GM18502 (cell line): ENCODE measurements around the gene DDIT3.
"Not testable (repeated sequence)": the region's sequence is repeated elsewhere in the genome, so short reads cannot be mapped to it uniquely, and the experiment has no call there.

Experiments used
- ATAC-seq: cut with Tn5 transposase; IDR thresholded peaks from one replicate; pipeline ENCODE4 v1.9.1; 2021; ENCODE audit warnings: mild to moderate bottlenecking; ENCODE audit not compliant: unreplicated experiment, poor library complexity

The DDIT3 gene

DNA sequence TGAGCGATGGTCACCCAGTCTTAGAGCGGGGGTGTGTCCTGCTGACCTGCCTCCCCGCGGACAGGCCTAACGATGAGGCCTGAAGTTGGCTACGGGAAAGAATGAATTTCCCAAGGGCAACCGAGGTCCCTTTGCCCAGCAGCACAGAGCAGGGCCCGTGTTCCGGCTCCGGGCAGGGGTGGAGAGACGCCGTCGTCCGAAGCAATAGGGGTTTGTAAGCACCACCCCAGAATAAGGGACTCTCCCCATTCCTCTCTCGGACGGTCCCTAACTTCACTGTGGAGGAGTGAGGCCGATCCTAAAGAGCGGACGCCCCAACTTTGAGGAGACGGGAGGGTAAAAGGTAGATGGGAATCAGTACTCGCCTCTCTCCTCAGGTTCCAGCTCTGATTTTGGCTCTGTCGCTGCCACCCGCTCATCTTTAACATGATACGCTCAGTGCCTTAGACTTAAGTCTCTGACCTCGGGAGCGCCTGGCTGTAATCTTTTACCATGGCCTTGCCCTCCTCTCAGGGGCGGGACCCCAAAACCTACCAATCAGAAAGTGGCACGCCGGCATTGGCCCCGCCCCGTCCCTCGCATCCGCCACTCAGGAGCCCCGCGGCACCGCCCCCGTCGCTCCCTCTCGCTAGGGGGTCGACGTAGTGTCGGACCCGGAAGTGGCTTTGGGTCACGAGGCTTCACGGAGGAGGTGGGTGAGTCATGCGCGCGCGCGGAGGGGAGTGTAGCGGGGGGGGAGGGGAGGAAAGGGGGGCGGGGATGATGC lies at the start of gene DDIT3:
DDIT3 (minus strand) TSS at position 462 of the 766 bp plus-strand sequence. CDS start 3,108 bp downstream, outside the sequence.
- peak; percentile 74 for ATAC-seq

GRCh38 chr12:57569858-57570257 lies 49.5 kb upstream of the DDIT3 start:
- no peak for ATAC-seq

- no peak for ATAC-seq
Observed at GRCh38 chr12:57568838-57569237, 48.5 kb upstream of the DDIT3 start.

DNA sequence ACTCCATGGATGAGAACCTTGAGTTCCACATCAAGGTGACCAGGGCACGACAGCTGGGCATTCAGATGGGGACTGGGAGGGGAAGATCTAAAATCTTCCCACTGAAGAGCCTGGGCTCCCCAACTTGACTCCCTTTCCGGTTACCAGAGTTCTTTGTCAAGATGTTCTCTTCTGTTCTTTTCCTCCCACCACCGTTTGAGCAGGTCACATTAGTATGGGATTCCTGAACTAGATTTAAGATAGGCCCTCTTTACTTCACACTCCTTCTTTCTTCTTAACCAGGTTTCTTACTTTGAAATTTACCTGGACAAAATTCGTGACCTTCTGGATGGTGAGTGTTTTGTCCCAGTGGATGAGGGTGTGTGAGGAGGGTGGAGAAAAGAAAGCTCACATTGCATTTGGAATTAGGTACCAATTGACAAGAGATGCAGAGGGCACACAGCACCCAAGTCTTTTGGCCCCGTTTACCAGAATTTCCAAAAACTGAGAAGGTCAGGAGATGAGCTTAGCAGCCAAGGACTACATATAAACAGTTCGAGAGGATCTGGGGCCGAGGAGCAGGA lies 43.9 kb upstream of the DDIT3 start:
- no peak for ATAC-seq

DNA sequence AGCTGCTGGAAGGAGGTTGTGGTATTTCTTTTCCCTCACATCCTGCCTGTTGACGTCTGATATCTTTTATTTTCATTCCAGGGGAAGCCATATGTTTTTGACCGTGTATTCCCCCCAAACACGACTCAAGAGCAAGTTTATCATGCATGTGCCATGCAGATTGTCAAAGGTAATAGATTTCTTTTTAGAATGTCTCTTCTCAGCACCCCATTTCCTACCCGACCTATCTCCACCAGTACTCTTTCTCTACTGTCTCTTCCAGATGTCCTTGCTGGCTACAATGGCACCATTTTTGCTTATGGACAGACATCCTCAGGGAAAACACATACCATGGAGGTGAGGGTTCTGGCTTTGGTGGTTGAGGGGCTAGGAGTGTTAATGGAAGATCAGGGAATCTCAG lies 43.0 kb upstream of the DDIT3 start:
- ATAC-seq = no peak

- not testable (repeated sequence) for ATAC-seq
Observed at GRCh38 chr12:57561117-57561516, 40.8 kb upstream of the DDIT3 start.

GRCh38 chr12:57560516-57560915 lies 40.2 kb upstream of the DDIT3 start:
- no peak for ATAC-seq

DNA sequence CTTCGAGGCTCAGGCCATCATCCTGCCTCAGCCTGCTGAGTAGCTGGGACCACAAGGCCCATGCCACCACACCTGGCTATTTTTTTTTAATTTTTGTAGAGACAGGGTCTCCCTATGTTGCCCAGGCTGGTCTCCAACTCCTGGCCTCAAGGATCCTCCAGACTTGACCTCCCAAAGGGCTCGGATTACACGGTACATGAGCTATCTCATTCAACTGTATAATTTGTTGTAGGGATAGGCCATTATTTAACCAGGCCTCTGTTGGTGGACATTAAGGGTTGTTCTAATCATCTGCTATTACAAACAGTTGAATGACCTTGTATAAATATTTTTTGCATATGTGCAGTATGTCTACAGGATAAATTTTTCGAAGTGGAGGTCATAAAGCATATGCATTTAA lies 38.5 kb upstream of the DDIT3 start:
- no peak for ATAC-seq

- ATAC-seq = no peak
Observed at GRCh38 chr12:57554897-57555296, 34.6 kb upstream of the DDIT3 start.

- ATAC-seq = no peak
Observed at GRCh38 chr12:57554453-57554852, 34.1 kb upstream of the DDIT3 start.

- no peak for ATAC-seq
Observed at GRCh38 chr12:57553343-57554202, 33.3 kb upstream of the DDIT3 start.

GRCh38 chr12:57552835-57553313 lies 32.6 kb upstream of the DDIT3 start:
- no peak for ATAC-seq

- ATAC-seq = no peak
Observed at GRCh38 chr12:57552306-57552651, 32.0 kb upstream of the DDIT3 start.

GRCh38 chr12:57551637-57552305 lies 31.5 kb upstream of the DDIT3 start:
- ATAC-seq = no peak

DNA sequence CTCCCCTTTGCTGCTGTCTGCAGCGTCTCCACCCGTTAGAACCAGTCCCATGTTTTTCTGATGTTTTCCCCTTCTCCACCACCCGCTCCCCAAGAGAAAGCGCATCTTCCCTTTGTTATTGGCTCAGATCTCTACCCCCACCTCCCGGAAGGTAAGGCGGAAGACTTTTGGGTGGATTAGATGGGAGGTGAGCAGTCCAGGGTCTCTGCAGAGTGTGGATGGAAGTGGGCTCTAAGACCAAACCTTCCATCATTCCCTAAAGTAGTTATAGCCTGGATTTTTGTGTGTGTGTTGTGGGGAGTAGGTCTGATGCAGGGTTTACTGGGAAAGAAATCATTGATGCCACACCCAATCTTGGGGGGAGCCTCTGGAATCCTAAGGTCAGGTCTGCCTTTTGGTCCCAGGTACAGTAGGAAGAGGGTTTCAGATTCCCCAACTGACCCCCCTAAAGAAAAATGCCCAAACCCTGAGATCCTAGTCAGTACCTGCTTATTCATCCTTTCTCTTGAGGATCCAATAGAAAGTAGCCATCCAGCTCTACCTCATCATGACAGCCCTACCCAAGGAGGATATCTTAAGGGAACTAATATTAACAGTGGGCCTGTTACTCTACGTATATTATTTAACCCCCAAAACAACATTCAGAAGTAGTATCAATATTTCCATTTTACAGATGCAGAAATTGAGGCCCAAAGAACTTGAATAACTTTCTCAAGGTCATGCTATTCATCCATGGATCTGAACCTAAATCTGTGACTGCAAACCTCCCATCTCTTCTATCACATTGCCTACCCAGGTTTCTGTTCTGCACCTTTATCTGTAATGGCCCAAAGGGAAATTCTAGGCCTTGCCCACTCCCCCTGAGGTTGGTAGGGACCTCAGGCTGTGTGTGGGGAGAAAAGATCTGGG lies 30.6 kb upstream of the DDIT3 start:
- no peak for ATAC-seq

GRCh38 chr12:57549909-57550640 lies 29.8 kb upstream of the DDIT3 start, which contains the start of gene KIF5A:
TSS of gene KIF5A (plus strand) at chr12:57550044. CDS start at chr12:57550272, 228 bp downstream.
- peak; percentile 30 for ATAC-seq

DNA sequence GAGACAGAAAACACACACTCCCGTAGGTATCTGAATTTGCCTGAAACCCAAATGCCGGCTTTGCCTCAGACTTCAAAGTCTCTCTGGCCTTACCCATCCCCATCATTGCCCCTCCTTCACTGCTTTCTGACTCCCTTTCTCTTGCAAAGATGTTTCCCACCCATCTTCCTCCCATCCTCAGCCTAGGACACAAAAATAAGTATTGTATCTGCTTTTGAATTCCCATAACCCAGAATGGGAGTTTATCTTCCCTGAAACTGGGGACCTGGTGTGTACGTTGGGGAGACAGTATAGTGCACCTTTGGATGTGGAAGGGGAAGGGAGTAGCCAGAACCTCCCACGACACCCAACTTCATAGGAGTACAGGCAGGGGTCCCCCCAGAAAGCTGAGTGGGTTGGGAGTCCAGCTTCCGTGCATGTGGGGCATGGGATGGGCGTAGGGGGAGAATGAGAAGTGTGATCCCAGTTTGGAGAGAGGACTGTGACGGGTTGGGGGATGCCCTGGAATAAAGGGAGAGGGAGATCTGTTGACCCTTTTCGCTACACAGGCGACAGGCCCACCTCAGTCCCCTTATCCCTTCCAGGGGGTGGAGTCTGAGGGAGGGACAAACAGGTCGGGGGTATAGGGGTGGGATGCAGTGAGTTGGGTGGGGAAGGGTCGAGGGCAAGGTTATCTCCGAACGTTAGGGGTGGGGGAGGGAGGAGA lies 29.0 kb upstream of the DDIT3 start:
- no peak for ATAC-seq

DNA sequence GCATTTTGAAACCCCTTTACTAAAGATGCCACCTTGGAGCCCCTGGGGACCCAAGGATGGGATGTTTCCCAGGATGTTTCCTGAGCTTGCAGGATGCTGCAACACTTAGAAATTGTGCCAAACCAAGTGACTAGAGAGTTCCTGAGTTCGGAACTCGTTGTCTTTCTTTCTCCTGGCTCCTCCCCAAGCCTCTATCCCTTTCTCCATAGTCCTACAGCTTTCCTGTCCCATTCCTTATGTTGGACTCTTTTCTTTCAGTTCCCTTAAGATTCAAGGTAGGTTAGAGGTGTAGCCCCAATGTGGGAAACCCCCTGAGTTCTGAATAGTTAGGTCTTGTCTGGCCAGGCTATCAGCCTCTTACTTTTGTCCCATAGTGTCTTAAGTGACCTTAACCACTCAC lies 28.2 kb upstream of the DDIT3 start:
- ATAC-seq = no peak
